ENCODE measurements around the gene FANCC. TPM values are rescaled to one million over a fixed set of nuclear protein-coding genes. Genes with fewer than 3 reads are reported as not detected.

Gene FANCC
- total and polyA plus RNA-seq, 2 of the 8 experiments (the other 6 are each of a cell fraction or from before 2014, with no cell fraction given), result 7.8 to 15.2 TPM

- Histone ChIP-seq H3K27ac (ENCODE audit: low read depth, low read length) (no peak overlapping the region), H3K79me1 (ENCODE audit: low read depth, low read length) (no peaks in the 10 kb centered on the region), H3K56ac (replicated peaks; ENCODE audit: insufficient read length, low read depth, low read length) (no peak overlapping the region), H3K9me3 (ENCODE audit: insufficient read depth in 2 of 2, low read depth in 1 of 2, low read length in 1 of 2) (no peaks in the 10 kb centered on the region), H2AFZ (ENCODE audit: low read length) (no peak overlapping the region), H3K27me3 (replicated peaks in 1 of 4; ENCODE audit: control insufficient read depth in 3 of 4, extremely low read depth in 1 of 4, insufficient read depth in 3 of 4, low read length in 3 of 4) (no peaks in the 10 kb centered on the region), H2BK20ac (ENCODE audit: low read length) (no peak overlapping the region), H3K4me2 (ENCODE audit: insufficient read depth in 1 of 2, low read depth in 2 of 2, low read length in 2 of 2) (no peak overlapping the region), H3K4ac (replicated peaks; ENCODE audit: insufficient read length, low read depth, low read length) (no peak overlapping the region), H3K4me1 (replicated peaks in 1 of 4; ENCODE audit: control insufficient read depth in 3 of 4, insufficient read depth in 4 of 4, low read length in 3 of 4) (no peaks in the 10 kb centered on the region), H4K91ac (replicated peaks; ENCODE audit: insufficient read length, low read length) (no peak overlapping the region), H2BK120ac (replicated peaks; ENCODE audit: low read depth, low read length) (no peak overlapping the region), H3K14ac (ENCODE audit: insufficient read length) (no peak overlapping the region), H4K20me1 (replicated peaks in 1 of 2; ENCODE audit: control insufficient read depth in 1 of 2, insufficient read depth in 2 of 2, low read length in 2 of 2) (peaks cover 0 to 3% of the 10 kb centered on the region in 2 experiments), H2BK12ac (ENCODE audit: low read depth, low read length) (no peak overlapping the region), H3K36me3 (ENCODE audit: control insufficient read depth in 2 of 4, insufficient read depth in 4 of 4, low read length in 3 of 4) (no peaks in the 10 kb centered on the region), H3K23me2 (ENCODE audit: low read depth, low read length) (no peaks in the 10 kb centered on the region), H2BK15ac (ENCODE audit: low read length) (no peak overlapping the region), H4K5ac (ENCODE audit: insufficient read length, low read depth, low read length) (no peak overlapping the region), H4K8ac (ENCODE audit: extremely low read depth, insufficient read depth, low read length) (no peak overlapping the region), H3K18ac (ENCODE audit: extremely low read depth, low read length) (no peak overlapping the region), H2BK5ac (ENCODE audit: low read depth, low read length) (no peak overlapping the region), H3K79me2 (ENCODE audit: control insufficient read depth in 1 of 2, insufficient read depth in 2 of 2, low read length in 2 of 2) (no peaks in the 10 kb centered on the region), H3K23ac (ENCODE audit: insufficient read length) (no peak overlapping the region), H3K4me3 (ENCODE audit: extremely low read depth in 1 of 4, insufficient read depth in 2 of 4, low read depth in 3 of 4, low read length in 4 of 4) (no peak overlapping the region), H2AK5ac (ENCODE audit: low read depth, low read length) (no peak overlapping the region), H3K9ac (replicated peaks in 1 of 4; ENCODE audit: extremely low read depth in 1 of 4, low read depth in 3 of 4, low read length in 3 of 4) (no peak overlapping the region)
- FAIRE-seq (no peak), DNase-seq (ENCODE audit: low read depth in 1 of 2, low spot score in 2 of 2) (no peak)
- 86% methylated on average over 7 of the region's 7 CpGs; no CpG with 5 or more reads in 1 of the 2 experiments for WGBS, 2 experiments (ENCODE audit: extremely low coverage in 1 of 2, insufficient coverage in 1 of 2, insufficient read length in 1 of 2, insufficient replicate concordance in 2 of 2, low coverage in 1 of 2, low lambda C conversion rate in 2 of 2, missing lambda C conversion rate in 1 of 2)
- ChIA-PET POLR2A (ENCODE audit: partially characterized antibody) (no interaction called here), CTCF (ENCODE audit: partially characterized antibody) (no interaction called here)
- no peak for TF ChIP-seq RAD21 (IDR thresholded peaks at IDR 0.05 in 1 of 2, conservative IDR thresholded peaks at IDR 0.05 in 1 of 2; ENCODE audit: low read depth in 2 of 2, low read length in 2 of 2)
- no peak for TF ChIP-seq BRCA1 (IDR thresholded peaks at IDR 0.05; ENCODE audit: low read depth, low read length)
- no peak for TF ChIP-seq ASH2L (IDR thresholded peaks at IDR 0.05; ENCODE audit: low read length)
- TF ChIP-seq BCL11A (IDR thresholded peaks at IDR 0.05; ENCODE audit: low read depth in 2 of 2, low read length in 2 of 2), result no peak
- no peak for TF ChIP-seq KDM5A (IDR thresholded peaks at IDR 0.05; ENCODE audit: low read length)
- no peak for TF ChIP-seq POLR2A (IDR thresholded peaks at IDR 0.05; ENCODE audit: control extremely low read depth in 1 of 2, low read depth in 2 of 2, low read length in 2 of 2)
- TF ChIP-seq CTBP2 (IDR thresholded peaks at IDR 0.05; ENCODE audit: borderline replicate concordance, insufficient read depth, insufficient read length, low read length), result no peak
- TF ChIP-seq EZH2 (IDR thresholded peaks at IDR 0.05; ENCODE audit: low read depth, low read length, severe bottlenecking), result no peak
- TF ChIP-seq SAP30 (IDR thresholded peaks at IDR 0.05; ENCODE audit: insufficient read depth, insufficient replicate concordance, low read length), result no peak
- no peak for TF ChIP-seq POU5F1 (IDR thresholded peaks at IDR 0.05; ENCODE audit: low read depth, low read length)
- TF ChIP-seq TAF1 (IDR thresholded peaks at IDR 0.05; ENCODE audit: low read depth, low read length), result no peak
Observed at GRCh38 chr9:95237336-95237735, 80.2 kb downstream of the FANCC start.
